IPS DF 4.7 (cell line): ENCODE results near the gene TEP1.
"Not testable (repeated sequence)": the region's sequence is repeated elsewhere in the genome, so short reads cannot be mapped to it uniquely, and the experiment has no call there.

ENCODE experiments used
- DNase-seq: peaks from one replicate; pipeline ENCODE4 v3.0.0-alpha.2; 2013; ENCODE audit warnings: low spot score; ENCODE audit errors: extremely low read depth

Gene TEP1

GRCh38 chr14:20412876-20413743, at the start of gene TEP1:
TSS of gene TEP1 (minus strand) at chr14:20413501. CDS start at chr14:20408439, 5,062 bp downstream.
- peak; percentile 28 for DNase-seq

- peak; percentile 100 for DNase-seq
Measured at GRCh38 chr14:20461225-20462141, 48.2 kb upstream of the TEP1 start, which contains the start of gene PIP4P1. TSS of gene PIP4P1 (minus strand) at chr14:20461434. CDS start at chr14:20461325, 109 bp downstream.

- no peak for DNase-seq
Measured at GRCh38 chr14:20460458-20461224, 47.3 kb upstream of the TEP1 start.

GRCh38 chr14:20458031-20458789, 44.9 kb upstream of the TEP1 start:
- no peak for DNase-seq

- DNase-seq, result no peak
Measured at GRCh38 chr14:20456971-20457370, 43.7 kb upstream of the TEP1 start.

GRCh38 chr14:20455355-20456300, 42.3 kb upstream of the TEP1 start:
- DNase-seq, result no peak

- DNase-seq, result peak; percentile 94
Measured at GRCh38 chr14:20454516-20455354, 41.4 kb upstream of the TEP1 start, which contains the start of the genes APEX1 and OSGEP. TSS of gene APEX1 (plus strand) at chr14:20455226. CDS start at chr14:20455646, 420 bp downstream. TSS of gene OSGEP (minus strand) at chr14:20454812. CDS start at chr14:20454683, 129 bp downstream.

GRCh38 chr14:20452831-20453230, 39.5 kb upstream of the TEP1 start:
- not testable (repeated sequence) for DNase-seq

- no peak for DNase-seq
Measured at GRCh38 chr14:20446889-20447288, 33.6 kb upstream of the TEP1 start.

- not testable (repeated sequence) for DNase-seq
Measured at GRCh38 chr14:20443650-20444049, 30.3 kb upstream of the TEP1 start.

GRCh38 chr14:20441461-20441860, 28.2 kb upstream of the TEP1 start:
- no peak for DNase-seq

- DNase-seq, result no peak
Measured at GRCh38 chr14:20440882-20441281, 27.6 kb upstream of the TEP1 start.

GRCh38 chr14:20440465-20440864, 27.2 kb upstream of the TEP1 start:
- no peak for DNase-seq

- no peak for DNase-seq
Measured at GRCh38 chr14:20438664-20439063, 25.4 kb upstream of the TEP1 start.

GRCh38 chr14:20436363-20436755, 23.1 kb upstream of the TEP1 start:
- DNase-seq, result no peak

- DNase-seq, result no peak
Measured at GRCh38 chr14:20435582-20436362, 22.5 kb upstream of the TEP1 start, which contains the start of gene KLHL33. TSS of gene KLHL33 (minus strand) at chr14:20436166. CDS start at chr14:20435811, 355 bp downstream.
